Measurements from ENCODE around the gene SCN4A.
"Not testable (repeated sequence)": the region's sequence is repeated elsewhere in the genome, so short reads cannot be mapped to it uniquely, and the experiment has no call there.

SCN4A gene

DNA sequence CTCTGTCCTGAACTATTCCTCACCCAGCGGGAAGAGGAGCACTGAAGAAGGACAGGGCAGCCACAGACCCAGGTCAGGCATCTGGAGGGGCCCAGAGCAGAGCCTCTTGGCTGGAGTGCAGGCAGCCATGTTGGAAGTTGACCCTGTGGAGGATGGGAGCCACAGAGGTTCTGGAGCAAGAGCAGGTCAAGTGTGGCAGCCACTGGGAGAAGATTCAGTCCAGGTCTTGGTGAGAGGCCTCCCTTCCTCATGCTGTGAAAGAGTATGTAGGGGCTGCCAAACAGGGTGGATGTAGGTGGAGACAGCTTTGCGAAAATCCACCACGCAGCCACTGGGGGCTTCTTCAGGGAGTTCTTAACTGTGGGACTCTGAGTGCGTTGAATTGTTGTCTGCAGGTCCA is 40.0 kb downstream of the SCN4A start:
- DNase-seq, result no peak

DNA sequence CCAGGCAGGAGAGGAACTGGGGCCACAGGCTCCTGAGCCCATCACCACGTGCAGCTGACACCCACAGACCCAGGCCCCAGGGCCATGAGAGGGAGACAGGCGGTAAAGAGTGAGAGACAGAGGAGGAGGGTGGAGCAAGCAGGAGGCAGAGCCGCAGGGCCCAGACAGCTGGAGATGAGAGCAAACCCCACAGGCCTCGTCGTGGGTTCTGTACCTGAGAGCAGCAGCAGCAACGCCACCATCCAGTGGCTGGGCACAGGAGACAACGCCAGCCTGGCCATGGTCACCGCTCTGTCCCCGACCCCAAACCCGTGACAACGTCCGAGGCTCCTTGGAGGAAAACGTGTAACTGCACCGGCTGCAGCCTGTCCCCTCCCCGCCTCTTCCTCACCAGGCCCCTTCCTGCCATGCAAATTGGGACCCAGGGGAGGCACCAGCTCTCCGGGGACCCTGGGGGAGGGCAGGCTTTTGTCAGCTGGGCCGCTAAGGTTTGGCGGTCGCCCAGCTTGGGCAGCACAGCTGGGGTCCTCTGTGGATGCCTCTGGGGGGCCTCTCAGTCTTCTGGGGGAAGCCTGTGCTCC is 40.6 kb downstream of the SCN4A start, which contains the start of gene CD79B:
TSS of gene CD79B (minus strand) at position 351 of the 581 bp plus-strand sequence. CDS start at position 281, 70 bp downstream.
- DNase-seq, result no peak

DNA sequence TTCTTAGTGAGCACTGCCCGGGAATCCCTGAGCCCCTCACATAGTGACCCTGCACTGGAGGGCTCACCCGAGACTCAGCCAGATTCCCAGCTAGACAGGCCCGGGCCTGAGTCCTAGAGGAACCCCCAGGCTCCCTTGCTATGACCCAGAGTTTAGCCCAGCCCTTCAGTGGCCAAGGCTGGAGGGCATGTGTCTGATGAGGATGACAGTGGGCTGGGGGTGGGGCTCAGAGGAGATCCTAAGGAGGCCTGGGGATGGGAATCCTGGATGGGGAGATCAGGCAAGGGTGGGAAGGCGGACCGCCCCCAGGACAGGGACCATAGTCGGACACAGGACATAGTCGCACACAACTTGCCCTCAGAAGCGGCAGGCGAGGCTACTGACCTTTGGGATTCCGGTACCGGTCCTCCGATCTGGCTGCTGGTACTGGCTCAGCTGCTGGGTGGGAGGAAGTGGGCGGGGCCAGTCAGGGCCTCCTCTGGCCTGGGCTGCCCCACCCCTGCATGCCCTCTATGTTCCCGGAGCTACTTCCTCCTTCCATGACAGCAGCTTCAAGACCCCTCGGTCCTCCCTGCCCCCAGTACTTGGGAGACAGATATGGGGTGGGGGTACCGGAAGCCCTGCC is 41.7 kb downstream of the SCN4A start:
- no peak for DNase-seq

DNA sequence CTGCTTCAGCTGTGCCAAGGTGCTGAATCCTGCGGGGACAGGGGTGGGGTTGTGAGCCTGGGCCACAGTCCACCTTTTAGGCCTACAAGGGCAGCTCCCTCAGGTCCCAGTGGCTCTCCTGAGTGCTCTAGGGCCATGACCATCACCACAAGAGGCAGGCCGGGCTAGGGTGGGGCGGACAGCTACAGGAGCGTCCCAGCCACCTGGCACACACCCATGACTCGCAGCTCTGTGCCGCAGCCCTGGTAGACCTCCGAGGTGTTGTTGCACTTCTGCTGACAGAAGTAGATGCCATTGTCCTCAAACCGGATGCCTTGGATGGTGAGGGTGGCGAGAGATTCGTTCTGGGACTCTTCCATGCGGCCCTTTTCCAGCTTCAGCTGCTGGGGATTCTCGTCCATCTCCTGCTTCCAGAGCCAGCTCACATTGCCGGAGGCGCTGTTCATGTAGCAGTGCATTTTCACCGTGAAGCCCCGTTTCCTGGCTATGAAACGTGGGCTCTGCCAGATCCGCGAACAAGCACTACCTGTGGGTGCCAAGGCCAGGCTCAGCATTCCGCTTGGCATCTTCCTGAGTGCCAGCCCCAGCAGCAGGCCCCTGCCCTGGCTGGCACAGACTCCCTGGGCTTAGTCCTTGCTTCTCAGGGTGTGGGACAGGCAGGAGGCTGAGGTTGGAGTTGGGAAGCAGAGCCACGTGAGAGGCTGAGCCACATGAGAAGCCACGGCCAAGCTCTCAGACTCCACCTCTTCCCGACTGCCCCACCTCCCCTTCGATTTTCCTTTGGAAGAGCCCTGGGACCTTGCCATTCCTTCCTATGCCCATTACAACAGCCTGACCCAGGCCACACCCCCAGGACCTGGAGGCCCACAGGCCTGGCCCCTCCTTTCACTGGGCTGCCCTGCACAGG is 42.6 kb downstream of the SCN4A start:
- no peak for DNase-seq

DNA sequence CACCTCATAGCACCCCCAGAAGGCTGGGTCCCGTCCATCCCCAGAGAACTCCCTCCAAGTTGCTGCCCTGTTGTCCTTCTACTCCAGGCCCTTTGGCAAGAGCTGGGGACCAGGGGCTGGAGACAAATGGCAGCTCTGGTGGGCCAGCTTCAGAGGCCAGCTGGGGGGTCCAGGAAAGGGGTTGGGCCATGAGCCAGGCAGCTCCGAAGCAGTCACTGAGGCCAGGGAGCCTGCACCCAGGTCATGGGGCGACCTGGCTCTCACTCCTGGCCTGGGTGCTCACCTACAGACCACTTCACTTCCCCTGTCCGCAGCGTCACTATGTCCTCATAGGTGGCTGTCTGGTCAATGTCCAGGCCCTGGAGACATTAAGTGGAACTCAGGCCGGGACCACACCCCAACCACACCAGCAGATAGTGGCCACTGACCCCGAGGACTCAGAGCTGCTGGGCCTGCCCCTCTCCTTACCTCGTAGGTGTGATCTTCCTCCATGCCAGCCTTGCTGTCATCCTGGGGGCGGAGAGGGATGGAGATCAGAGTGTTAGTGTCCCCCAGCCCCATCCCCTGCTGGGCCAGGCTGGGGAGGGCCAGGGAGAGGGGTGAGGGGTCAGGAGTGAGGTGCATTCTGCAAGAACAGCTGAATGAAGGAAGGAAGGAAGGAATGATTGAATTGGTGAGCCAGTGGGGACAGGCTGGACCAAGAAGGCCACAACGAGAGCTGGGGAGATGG is 43.6 kb downstream of the SCN4A start:
- no peak for DNase-seq

DNA sequence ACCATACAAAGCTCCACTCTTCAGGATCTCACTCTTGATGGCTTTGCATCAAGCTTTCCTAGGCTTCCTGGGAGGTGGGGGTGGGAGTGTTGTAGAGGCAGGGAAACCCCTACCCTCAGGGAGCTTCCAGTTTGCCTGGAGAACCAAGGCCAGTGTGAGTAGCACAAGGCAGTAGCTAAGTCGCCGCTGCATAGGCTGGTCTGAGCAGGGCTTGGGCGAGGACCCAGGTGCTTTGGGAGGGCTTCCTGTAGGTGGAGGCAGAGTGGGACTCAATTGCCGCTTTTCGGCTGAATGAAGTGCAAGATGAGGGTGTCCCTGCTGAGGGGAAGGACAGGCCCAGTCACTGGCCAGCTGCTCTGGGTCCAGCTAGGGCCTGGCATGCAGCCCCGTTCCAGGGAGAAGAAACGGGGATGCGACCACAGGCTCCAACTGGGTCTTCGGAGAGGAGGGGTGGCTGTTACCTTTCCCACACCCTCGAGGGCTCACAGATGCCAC is 44.5 kb downstream of the SCN4A start:
- DNase-seq, result no peak

DNA sequence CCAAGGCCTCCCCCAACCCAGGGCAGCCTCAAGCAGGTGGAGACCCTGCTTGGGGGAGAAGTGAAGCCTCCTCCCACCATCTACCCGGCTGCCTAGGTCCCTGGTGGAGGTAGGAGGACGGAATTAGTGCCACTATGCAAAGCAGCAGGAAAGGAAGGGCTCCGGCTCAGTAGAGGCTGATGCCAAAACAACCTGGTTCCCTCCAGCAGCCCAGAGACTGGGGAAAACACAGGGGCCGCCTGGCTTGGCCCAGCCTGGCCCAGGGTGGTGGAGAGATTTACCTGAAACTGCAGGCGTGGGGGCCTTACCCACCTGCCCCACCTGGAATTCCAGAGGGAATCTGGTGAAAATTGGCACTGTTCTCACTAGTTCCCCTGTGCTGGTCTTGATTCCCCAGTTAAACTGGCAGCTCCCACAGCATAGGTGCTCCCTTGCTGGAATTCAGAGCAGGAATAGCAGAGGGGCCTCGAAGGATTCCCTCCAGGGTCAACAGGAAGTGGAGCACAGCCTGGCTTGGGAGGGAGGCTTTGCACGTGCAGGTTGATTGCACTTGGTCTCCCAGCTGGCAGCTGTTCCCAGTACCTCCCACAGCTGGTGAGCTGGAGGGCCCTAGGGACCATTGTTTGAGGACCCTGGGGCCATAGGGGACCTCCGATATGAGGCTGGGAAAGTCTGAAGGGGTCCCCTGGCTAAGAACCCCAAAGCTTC is 45.1 kb downstream of the SCN4A start:
- DNase-seq, result no peak

DNA sequence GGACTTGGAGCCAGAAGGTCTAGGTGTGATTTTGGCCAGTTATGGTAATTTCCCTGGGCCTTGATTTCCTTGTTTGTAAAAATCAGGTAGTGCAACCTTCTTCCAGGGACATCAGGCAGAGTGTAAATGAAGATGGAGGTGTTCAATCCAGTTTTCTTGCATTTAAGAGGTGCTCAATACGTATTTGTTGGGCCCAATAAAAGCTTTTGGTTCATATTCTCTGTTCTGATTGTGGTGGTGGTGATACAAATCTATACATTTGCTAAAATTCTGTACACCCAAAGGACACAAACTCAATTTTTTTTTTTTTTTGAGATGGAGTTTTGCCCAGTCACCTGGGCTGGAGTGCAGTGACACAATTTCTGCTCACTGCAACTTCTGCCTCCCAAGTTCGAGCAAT is 46.6 kb downstream of the SCN4A start:
- no peak for DNase-seq

DNA sequence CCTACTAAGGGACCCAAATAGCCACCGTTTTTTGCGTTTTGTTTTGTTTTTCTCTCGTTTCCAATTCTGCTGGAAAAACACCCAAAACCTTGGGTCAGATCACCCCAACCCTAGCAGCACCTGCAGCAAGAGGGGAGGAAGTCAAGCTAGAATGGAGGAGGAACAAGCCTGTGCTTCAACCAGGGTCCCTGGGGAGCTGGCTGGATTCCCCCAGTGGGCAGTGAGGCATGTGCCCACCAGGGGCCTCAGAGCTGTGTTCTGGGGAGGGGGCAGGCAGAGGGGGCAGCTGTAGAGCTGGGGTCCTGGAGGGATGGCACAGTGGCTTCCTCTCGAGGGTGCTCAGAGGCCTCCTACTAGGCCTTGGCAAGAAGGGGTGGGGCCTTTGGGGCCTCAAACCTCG is 47.1 kb downstream of the SCN4A start:
- no peak for DNase-seq

DNA sequence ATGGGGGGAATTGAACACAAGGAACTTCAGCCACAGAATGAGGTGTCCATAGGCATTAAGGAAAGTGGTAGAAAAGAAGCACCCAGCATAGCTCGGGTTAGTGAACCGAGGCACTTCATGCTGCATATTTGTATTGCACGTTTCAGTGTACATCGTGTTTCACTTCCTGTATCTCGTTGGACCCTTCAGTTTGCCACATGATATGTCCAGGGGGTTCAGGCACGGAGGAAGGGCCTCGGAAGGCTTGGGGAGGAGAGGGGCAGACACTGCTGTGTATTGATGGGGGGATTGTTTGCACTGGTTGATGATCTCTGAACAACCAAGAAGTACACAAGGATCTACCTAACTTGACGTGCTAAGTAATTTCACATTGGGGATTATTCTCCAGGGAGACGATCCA is 50.3 kb downstream of the SCN4A start:
- DNase-seq, result not testable (repeated sequence)

DNA sequence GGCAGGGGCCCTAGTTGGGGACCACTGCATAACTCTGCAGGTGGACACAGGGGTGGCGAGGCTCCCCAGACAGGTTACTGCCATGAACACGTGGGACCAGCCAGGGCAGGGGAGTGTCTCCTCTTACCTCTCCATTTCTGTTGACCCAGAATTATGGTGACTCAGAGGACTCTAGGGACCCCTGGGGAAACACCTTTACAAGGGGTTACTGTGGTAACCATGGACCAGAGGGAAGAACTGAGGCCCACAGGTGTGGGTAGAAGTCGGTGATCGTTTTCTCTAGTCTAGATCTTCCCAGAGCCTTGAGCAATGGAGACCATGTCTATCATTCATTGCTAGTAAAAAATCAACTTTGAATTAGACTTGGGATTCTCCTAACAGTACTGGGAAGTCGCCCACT is 51.9 kb downstream of the SCN4A start:
- DNase-seq, result not testable (repeated sequence)

DNA sequence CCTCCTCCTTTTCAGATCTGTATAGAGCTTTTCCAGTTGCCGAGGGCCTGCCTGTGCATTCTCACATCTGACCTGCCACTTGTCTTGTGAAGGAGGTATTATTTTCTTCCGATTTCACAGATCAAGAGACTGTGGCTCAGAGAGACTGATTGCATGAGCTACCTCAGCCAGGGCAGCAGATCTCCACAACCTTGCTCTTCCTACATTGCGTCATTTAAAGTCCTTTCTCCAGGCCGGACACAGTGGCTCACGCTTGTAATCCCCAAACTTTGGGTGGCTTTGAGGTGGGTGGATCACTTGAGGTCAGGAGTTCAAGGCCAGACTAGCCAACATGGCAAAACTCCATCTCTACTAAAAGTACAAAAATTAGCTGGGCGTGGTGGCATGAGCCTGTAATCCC is 52.7 kb downstream of the SCN4A start:
- not testable (repeated sequence) for DNase-seq

DNA sequence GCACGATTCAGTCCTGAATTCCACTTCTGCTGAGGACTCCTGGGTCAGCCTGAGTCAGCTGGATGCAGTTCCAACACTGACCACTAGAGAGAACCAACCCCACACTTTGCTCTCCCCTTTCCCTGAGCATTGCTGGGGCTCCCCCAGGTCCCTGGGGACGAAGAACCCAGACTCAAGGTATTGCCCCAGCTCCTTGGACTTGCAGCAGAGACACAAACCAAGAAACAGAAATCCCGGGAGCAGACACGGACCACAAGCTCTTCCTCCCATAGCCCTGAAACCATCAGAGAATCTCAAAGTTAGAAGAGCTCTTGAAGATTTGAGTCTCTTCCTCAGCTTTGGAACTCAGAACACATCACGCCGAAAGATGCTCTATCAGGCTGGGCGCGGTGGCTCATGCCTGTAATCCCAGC is 53.4 kb downstream of the SCN4A start:
- DNase-seq, result no peak

DNA sequence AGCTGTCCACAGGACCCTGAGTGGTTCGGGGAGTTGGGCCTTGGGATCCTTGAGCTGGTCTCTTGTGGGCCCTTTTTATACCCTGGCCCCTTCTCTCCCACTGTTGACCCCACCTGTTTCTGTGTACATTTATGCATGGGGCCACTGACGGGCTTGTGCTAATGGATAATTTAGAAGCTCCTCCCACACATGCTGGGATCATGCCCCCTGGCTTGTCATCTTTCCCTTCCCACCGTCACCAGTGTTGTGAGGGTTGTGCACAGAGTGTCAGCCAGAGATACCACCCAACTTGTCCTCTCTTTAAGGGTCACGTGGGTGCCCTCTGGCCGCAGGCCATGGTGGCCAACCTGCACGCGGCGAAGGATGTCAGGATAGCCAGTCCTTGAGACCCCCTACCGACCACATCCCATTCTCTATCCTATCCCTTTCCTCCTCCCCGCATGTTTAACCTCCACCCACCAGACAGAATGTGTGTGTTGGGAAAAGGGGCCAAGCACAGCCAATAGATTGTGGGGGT is 53.9 kb downstream of the SCN4A start, which contains the start of gene GH1:
TSS of gene GH1 (minus strand) at position 51 of the 517 bp plus-strand sequence. CDS start 63 bp downstream, outside the sequence.
- DNase-seq, result not testable (repeated sequence)

DNA sequence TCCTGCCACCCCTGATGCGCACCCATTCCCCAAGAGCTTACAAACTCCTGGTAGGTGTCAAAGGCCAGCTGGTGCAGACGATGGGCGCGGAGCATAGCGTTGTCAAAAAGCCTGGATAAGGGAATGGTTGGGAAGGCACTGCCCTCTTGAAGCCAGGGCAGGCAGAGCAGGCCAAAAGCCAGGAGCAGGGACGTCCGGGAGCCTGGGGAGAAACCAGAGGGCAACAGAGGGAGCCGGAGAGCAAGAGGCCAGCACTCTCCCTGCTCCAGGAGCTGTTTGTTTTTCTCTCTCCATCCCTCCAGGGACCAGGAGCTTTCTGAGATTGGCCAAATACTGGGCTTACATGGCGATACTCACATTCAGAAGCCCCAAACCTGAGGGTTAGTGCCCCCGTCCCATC is 54.4 kb downstream of the SCN4A start:
- no peak for DNase-seq

DNA sequence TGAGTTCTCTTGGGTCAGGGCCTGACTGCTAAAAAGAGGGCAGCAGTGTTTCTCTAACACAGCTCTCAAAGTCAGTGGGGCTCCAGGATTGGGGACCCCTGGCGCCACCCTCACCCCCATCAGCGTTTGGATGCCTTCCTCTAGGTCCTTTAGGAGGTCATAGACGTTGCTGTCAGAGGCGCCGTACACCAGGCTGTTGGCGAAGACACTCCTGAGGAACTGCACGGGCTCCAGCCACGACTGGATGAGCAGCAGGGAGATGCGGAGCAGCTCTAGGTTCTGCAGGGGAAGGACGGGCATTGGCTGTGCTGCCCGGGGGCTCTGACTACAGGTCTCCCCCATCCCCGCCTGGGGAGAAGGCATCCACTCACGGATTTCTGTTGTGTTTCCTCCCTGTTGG is 55.1 kb downstream of the SCN4A start:
- DNase-seq, result no peak

DNA sequence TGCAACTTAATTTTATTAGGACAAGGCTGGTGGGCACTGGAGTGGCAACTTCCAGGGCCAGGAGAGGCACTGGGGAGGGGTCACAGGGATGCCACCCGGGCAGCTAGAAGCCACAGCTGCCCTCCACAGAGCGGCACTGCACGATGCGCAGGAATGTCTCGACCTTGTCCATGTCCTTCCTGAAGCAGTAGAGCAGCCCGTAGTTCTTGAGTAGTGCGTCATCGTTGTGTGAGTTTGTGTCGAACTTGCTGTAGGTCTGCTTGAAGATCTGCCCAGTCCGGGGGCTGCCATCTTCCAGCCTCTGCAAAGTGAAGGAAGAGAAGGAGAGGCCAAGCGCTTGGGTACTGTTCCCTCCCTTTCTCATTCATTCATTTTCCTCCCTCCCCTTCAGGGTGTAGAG is 55.5 kb downstream of the SCN4A start:
- not testable (repeated sequence) for DNase-seq

DNA sequence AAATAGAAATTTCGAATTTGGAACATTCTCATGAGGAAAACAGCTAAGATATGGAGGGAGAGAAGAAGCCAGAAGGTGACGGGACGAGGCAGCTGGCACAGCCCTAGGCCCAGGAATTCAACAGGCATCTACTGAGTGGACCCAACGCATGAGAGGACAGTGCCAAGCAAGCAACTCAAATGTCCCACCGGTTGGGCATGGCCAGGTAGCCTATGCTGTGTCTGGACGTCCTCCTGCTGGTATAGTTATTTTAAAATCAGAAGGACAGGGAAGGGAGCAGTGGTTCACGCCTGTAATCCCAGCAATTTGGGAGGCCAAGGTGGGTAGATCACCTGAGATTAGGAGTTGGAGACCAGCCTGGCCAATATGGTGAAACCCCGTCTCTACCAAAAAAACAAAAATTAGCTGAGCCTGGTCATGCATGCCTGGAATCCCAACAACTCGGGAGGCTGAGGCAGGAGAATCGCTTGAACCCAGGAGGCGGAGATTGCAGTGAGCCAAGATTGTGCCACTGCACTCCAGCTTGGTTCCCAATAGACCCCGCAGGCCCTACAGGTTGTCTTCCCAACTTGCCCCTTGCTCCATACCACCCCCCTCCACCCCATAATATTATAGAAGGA is 56.0 kb downstream of the SCN4A start:
- no peak for DNase-seq

DNA sequence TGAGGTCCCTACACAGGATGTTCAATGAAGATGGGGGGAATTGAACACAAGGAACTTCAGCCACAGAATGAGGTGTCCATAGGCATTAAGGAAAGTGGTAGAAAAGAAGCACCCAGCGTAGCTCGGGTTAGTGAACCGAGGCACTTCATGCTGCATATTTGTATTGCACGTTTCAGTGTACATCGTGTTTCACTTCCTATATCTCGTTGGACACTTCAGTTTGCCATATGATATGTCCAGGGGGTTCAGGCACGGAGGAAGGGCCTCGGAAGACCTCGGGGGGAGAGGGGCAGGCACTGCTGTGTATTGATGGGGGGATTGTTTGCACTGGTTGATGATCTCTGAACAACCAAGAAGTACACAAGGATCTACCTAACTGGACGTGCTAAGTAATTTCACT is 57.0 kb downstream of the SCN4A start:
- DNase-seq, result not testable (repeated sequence)

DNA sequence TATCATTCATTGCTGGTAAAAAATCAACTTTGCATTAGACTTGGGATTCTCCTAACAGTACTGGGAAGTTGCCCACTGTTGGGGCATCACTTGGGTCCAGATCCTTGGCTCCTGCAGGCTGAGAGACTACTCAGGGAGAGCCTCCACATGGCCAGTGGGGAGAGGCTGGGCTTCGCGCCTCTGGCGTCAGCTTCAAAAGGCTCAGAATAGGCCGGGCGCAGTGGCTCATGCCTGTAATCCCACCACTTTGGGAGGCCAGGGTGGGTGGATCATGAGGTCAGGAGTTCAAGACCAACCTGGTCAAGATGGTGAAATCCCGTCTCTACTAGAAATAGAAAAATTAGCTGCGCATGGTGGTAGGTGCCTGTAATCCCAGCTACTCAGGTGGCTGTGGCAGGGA is 58.2 kb downstream of the SCN4A start:
- DNase-seq, result no peak

DNA sequence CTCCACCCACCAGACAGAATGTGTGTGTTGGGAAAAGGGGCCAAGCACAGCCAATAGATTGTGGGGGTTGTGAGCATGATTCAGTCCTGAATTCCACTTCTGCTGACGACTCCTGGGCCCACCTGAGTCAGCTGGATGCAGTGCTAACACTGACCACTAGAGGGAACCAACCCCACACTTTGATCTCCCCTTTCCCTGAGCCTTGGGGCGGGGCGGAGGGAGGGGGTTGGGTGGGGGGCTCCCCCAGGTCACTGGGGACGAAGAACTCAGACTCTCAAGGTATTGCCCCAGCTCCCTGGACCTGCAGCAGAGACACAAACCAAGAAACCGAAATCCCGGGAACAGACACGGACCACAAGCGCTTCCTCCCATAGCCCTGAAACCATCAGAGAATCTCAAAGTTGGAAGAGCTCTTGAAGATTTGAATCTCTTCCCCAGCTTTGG is 61.0 kb downstream of the SCN4A start:
- no peak for DNase-seq
